ENCODE data around the gene YEATS4.

Gene YEATS4

GRCh38 chr12:69419701-69420100 lies 60.2 kb downstream of the YEATS4 start:
- DNase-seq (ENCODE audit: extremely low read depth, insufficient read length): no peak
- no peak for TF ChIP-seq CTCF (IDR thresholded peaks at IDR 0.05; ENCODE audit: insufficient read depth, low read length, poor library complexity, severe bottlenecking)
- no peaks in the 10 kb centered on the region; the same call in 1 of the 2 replicates for H3K36me3 ChIP-seq (ENCODE audit: control insufficient read depth, insufficient read depth, low read length)
- no peak overlapping the region for H3K4me3 ChIP-seq (replicated peaks; ENCODE audit: low read depth, low read length)
- no peaks in the 10 kb centered on the region for H3K27me3 ChIP-seq (replicated peaks; ENCODE audit: control insufficient read depth, insufficient read depth, low read length)

GRCh38 chr12:69421548-69421947 lies 62.0 kb downstream of the YEATS4 start:
- Histone ChIP-seq H3K4me3 (replicated peaks; ENCODE audit: low read depth, low read length) (no peak overlapping the region), H3K36me3 (ENCODE audit: control insufficient read depth, insufficient read depth, low read length) (no peaks in the 10 kb centered on the region), H3K27me3 (replicated peaks; ENCODE audit: control insufficient read depth, insufficient read depth, low read length) (no peaks in the 10 kb centered on the region)
- TF ChIP-seq CTCF (IDR thresholded peaks at IDR 0.05; ENCODE audit: insufficient read depth, low read length, poor library complexity, severe bottlenecking): no peak
- DNase-seq (ENCODE audit: extremely low read depth, insufficient read length): no peak

- no peak for TF ChIP-seq CTCF (IDR thresholded peaks at IDR 0.05; ENCODE audit: insufficient read depth, low read length, poor library complexity, severe bottlenecking)
- DNase-seq (ENCODE audit: extremely low read depth, insufficient read length): no peak
- H3K27me3 ChIP-seq (replicated peaks; ENCODE audit: control insufficient read depth, insufficient read depth, low read length): no peaks in the 10 kb centered on the region
- no peaks in the 10 kb centered on the region for H3K36me3 ChIP-seq (ENCODE audit: control insufficient read depth, insufficient read depth, low read length)
- no peak overlapping the region for H3K4me3 ChIP-seq (replicated peaks; ENCODE audit: low read depth, low read length)
Observed at GRCh38 chr12:69423037-69423905, 63.7 kb downstream of the YEATS4 start.

GRCh38 chr12:69425417-69425816 lies 65.9 kb downstream of the YEATS4 start:
- Histone ChIP-seq H3K4me3 (replicated peaks; ENCODE audit: low read depth, low read length) (no peak overlapping the region), H3K27me3 (replicated peaks; ENCODE audit: control insufficient read depth, insufficient read depth, low read length) (no peaks in the 10 kb centered on the region), H3K36me3 (ENCODE audit: control insufficient read depth, insufficient read depth, low read length) (no peaks in the 10 kb centered on the region)
- DNase-seq (ENCODE audit: extremely low read depth, insufficient read length): no peak
- no peak for TF ChIP-seq CTCF (IDR thresholded peaks at IDR 0.05; ENCODE audit: insufficient read depth, low read length, poor library complexity, severe bottlenecking)

GRCh38 chr12:69428351-69429073 lies 69.0 kb downstream of the YEATS4 start:
- TF ChIP-seq CTCF (IDR thresholded peaks at IDR 0.05; ENCODE audit: insufficient read depth, low read length, poor library complexity, severe bottlenecking): no peak
- no peaks in the 10 kb centered on the region for H3K36me3 ChIP-seq (ENCODE audit: control insufficient read depth, insufficient read depth, low read length)
- H3K27me3 ChIP-seq (replicated peaks; ENCODE audit: control insufficient read depth, insufficient read depth, low read length): no peaks in the 10 kb centered on the region
- DNase-seq (ENCODE audit: extremely low read depth, insufficient read length): no peak
- H3K4me3 ChIP-seq (replicated peaks; ENCODE audit: low read depth, low read length): no peak overlapping the region

All from GM06990 (cell line).